ENCODE data around the gene ZNRF2. TPM values are rescaled to one million over a fixed set of nuclear protein-coding genes. Genes with fewer than 3 reads are reported as not detected.

The ZNRF2 gene
- total RNA-seq, 4 donors from 2014 or later = 23.8 to 39.3 (median 34.6) TPM

GRCh38 chr7:30254248-30254647, 30.1 kb upstream of the ZNRF2 start:
- H3K4me3 ChIP-seq = no peak overlapping the region
- no peaks in the 10 kb centered on the region for H3K9me3 ChIP-seq
- no peak for DNase-seq (ENCODE audit: low spot score in 2 of 2)
- no peaks in the 10 kb centered on the region for H3K27me3 ChIP-seq
- no peak overlapping the region for H3K27ac ChIP-seq
- H3K36me3 ChIP-seq = no peaks in the 10 kb centered on the region
- peaks cover 9% of the 10 kb centered on the region for H3K4me1 ChIP-seq
- WGBS = 78% methylated on average over 5 of the region's 5 CpGs
- TF ChIP-seq EP300 (IDR thresholded peaks at IDR 0.05) = no peak
- no peak for TF ChIP-seq POLR2AphosphoS5 (IDR thresholded peaks at IDR 0.05)
- TF ChIP-seq POLR2A (IDR thresholded peaks at IDR 0.05) = no peak
- TF ChIP-seq, protein P1, sequence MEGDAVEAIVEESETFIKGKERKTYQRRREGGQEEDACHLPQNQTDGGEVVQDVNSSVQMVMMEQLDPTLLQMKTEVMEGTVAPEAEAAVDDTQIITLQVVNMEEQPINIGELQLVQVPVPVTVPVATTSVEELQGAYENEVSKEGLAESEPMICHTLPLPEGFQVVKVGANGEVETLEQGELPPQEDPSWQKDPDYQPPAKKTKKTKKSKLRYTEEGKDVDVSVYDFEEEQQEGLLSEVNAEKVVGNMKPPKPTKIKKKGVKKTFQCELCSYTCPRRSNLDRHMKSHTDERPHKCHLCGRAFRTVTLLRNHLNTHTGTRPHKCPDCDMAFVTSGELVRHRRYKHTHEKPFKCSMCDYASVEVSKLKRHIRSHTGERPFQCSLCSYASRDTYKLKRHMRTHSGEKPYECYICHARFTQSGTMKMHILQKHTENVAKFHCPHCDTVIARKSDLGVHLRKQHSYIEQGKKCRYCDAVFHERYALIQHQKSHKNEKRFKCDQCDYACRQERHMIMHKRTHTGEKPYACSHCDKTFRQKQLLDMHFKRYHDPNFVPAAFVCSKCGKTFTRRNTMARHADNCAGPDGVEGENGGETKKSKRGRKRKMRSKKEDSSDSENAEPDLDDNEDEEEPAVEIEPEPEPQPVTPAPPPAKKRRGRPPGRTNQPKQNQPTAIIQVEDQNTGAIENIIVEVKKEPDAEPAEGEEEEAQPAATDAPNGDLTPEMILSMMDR (IDR thresholded peaks at IDR 0.05) = no peak

DNA sequence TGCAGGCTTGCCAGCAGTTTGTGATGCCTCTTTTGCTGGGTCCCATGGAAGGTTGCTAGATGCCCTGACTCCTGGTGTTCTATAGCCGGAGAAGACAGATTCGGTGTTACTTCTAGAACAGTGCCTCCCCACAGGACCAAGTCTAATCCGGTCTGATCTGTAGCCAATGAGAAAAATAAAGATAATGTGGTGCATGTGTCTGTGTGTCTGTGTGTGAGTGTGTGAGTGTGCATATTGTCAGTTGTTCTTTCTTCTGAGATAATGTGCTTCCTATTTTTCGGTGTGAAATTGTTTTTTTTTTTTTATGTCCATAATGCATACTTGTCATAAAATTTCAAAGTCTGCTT, 29.7 kb upstream of the ZNRF2 start:
- DNase-seq (ENCODE audit: low spot score in 2 of 2) = no peak
- H3K27me3 ChIP-seq = no peaks in the 10 kb centered on the region
- H3K4me1 ChIP-seq = peaks cover 9% of the 10 kb centered on the region
- no peak for TF ChIP-seq POLR2A (IDR thresholded peaks at IDR 0.05)
- no peak for TF ChIP-seq POLR2AphosphoS5 (IDR thresholded peaks at IDR 0.05)
- TF ChIP-seq, protein P1 (IDR thresholded peaks at IDR 0.05) = no peak
- no peak for TF ChIP-seq EP300 (IDR thresholded peaks at IDR 0.05)
- no peaks in the 10 kb centered on the region for H3K36me3 ChIP-seq
- 78% methylated on average over 4 of the region's 4 CpGs for WGBS
- H3K27ac ChIP-seq = no peak overlapping the region
- H3K4me3 ChIP-seq = no peak overlapping the region
- H3K9me3 ChIP-seq = no peaks in the 10 kb centered on the region

DNA sequence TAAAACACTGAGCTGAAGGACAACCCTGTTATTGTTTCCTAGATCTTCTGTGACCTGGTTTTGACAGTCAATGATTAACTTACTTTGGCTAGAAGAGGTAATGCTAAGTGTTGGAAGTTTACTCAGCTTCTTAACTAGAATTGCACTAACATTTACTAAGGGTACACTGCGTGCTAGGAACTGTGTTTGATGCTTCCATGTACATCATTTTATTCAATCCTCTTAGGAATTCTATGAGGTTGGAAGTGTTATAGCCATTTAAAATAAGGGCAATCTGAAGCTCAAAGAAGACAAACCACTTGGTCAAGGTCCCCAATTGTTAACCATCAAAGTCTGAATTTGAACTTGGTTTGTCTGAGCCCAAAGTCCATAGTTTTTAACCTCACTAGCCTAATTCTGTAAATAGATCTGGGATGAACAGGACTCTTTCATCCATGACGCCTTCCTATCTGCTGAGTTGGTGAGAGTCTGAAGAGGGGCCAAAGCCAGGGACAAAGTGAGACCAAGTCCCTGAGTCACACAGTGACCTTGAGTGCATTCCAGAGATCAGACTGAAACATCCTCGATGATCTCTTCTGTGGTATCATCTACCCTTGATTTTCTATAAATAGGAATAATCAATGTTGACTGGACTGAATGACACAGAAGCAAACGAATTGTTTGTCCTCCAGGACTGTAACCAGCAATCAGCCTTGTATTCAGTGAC, 29.2 kb upstream of the ZNRF2 start:
- Histone ChIP-seq H3K36me3 (no peaks in the 10 kb centered on the region), H3K27ac (no peak overlapping the region), H3K4me1 (peaks cover 9% of the 10 kb centered on the region), H3K27me3 (no peaks in the 10 kb centered on the region), H3K9me3 (no peaks in the 10 kb centered on the region), H3K4me3 (no peak overlapping the region)
- TF ChIP-seq POLR2A (IDR thresholded peaks at IDR 0.05) (no peak), POLR2AphosphoS5 (IDR thresholded peaks at IDR 0.05) (no peak)
- TF ChIP-seq, protein P1 (IDR thresholded peaks at IDR 0.05) = no peak
- 90% methylated on average over 4 of the region's 4 CpGs for WGBS
- DNase-seq (ENCODE audit: low spot score in 2 of 2) = no peak

DNA sequence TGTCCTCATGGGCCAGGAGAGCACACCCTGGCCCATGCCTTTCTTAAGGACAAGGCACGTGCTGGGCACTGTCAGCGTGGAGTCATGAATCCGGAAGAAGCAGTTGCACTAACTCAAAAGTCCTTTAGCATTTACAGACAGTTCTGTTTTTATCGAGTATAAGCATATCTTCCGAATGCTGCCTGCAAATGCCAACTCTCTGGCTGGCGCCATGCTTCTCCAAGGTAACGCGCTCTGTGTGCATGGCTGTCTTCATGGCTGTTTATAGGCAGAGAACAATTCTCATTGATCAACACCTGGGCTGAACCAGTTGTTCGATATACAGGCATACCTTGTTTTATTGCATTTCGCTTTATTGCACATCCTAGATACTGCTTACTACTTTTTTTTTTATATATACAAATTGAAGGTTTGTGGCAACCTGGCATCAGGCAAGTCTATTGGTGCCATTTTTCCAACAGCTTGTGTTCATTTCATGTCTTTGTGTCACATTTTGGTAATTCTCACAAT, 28.0 kb upstream of the ZNRF2 start:
- no peak overlapping the region for H3K27ac ChIP-seq
- 95% methylated on average over 10 of the region's 10 CpGs for WGBS
- H3K9me3 ChIP-seq = no peaks in the 10 kb centered on the region
- no peak for DNase-seq (ENCODE audit: low spot score in 2 of 2)
- H3K36me3 ChIP-seq = no peaks in the 10 kb centered on the region
- H3K4me3 ChIP-seq = no peak overlapping the region
- no peaks in the 10 kb centered on the region for H3K27me3 ChIP-seq
- peaks cover 9% of the 10 kb centered on the region for H3K4me1 ChIP-seq
- TF ChIP-seq POLR2A (IDR thresholded peaks at IDR 0.05) = no peak
- TF ChIP-seq, protein P1 (IDR thresholded peaks at IDR 0.05) = no peak
- no peak for TF ChIP-seq POLR2AphosphoS5 (IDR thresholded peaks at IDR 0.05)
- no peak for TF ChIP-seq EP300 (IDR thresholded peaks at IDR 0.05)

DNA sequence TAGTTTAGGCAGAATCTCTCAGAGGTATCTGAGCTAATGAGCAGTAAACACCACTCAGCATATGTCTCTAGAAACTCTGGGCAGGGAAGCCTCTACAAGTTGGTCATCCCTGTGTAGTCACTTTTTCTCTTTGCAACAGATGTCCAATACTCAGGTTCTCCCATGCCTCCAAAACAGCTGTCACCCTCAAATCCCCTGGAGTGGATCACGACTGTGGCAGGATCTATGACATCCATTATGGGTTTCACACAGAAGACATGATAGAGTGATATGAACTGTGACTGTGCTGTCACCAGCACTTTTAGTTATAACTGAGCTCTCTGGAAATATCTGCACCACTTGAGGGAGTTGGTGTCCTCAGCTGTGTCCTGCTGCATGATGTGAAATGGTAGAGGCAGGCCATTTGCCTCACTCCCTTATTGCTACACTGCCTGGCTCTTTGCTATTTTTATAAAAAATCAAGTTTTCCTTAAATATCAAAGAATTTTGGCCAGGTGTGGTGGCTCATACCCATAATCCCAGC, 24.1 kb upstream of the ZNRF2 start:
- no peak for DNase-seq (ENCODE audit: low spot score in 2 of 2)
- H3K9me3 ChIP-seq = no peaks in the 10 kb centered on the region
- no peak overlapping the region for H3K27ac ChIP-seq
- H3K36me3 ChIP-seq = no peaks in the 10 kb centered on the region
- TF ChIP-seq POLR2AphosphoS5 (IDR thresholded peaks at IDR 0.05) (no peak), EP300 (IDR thresholded peaks at IDR 0.05) (no peak), POLR2A (IDR thresholded peaks at IDR 0.05) (no peak)
- TF ChIP-seq, protein P1 (IDR thresholded peaks at IDR 0.05) = no peak
- no peaks in the 10 kb centered on the region for H3K4me1 ChIP-seq
- H3K27me3 ChIP-seq = no peaks in the 10 kb centered on the region
- WGBS = 100% methylated on average over 1 of the region's 1 CpG
- H3K4me3 ChIP-seq = no peak overlapping the region
